Hepatocyte (in vitro differentiated cells): ENCODE measurements around the gene FAM222A. TPM values are rescaled to one million over a fixed set of nuclear protein-coding genes. Genes with fewer than 3 reads are reported as not detected.

Experiments
- DNase-seq: peaks from one replicate; pipeline ENCODE4 v3.0.0-alpha.2; 2016; ENCODE audit warnings: low spot score
- H2AFZ ChIP-seq: fragments of 200-600 bp; sonication (generic); 2 replicates; pipeline ENCODE4 v1.6.0; 2016; ENCODE audit warnings: antibody characterized with exemption, mild to moderate bottlenecking
- H3K27ac ChIP-seq: fragments of 200-600 bp; sonication (generic); 2 replicates; pipeline ENCODE4 v1.5.1; 2016; ENCODE audit warnings: mild to moderate bottlenecking
- H3K27me3 ChIP-seq: fragments of 200-600 bp; sonication (generic); 2 replicates; pipeline ENCODE4 v1.6.1; 2016
- H3K36me3 ChIP-seq: fragments of 200-600 bp; sonication (generic); replicated peaks from 2 replicates; pipeline ENCODE4 v1.5.1; 2016; ENCODE audit warnings: low read depth; ENCODE audit not compliant: insufficient read depth
- H3K4me1 ChIP-seq: fragments of 200-600 bp; sonication (generic); 2 replicates; pipeline ENCODE4 v1.5.1; 2016; ENCODE audit warnings: mild to moderate bottlenecking, moderate library complexity; ENCODE audit not compliant: insufficient read depth
- H3K4me2 ChIP-seq: fragments of 200-600 bp; sonication (generic); 2 replicates; pipeline ENCODE4 v1.6.0; 2016
- H3K4me3 ChIP-seq: fragments of 200-600 bp; sonication (generic); 2 replicates; pipeline ENCODE4 v1.5.1; 2016; ENCODE audit warnings: mild to moderate bottlenecking
- H3K79me2 ChIP-seq: fragments of 200-600 bp; sonication (generic); 2 replicates; pipeline ENCODE4 v1.6.0; 2017; ENCODE audit warnings: mild to moderate bottlenecking
- H3K9me2 ChIP-seq: fragments of 200-600 bp; sonication (generic); replicated peaks from 2 replicates; pipeline ENCODE4 v1.6.0; 2017; ENCODE audit warnings: mild to moderate bottlenecking; ENCODE audit not compliant: insufficient read depth
- H3K9me3 ChIP-seq: fragments of 200-600 bp; sonication (generic); 2 replicates; pipeline ENCODE4 v1.5.1; 2016; ENCODE audit warnings: low read depth, mild to moderate bottlenecking
- H4K20me1 ChIP-seq: fragments of 200-600 bp; sonication (generic); 2 replicates; pipeline ENCODE4 v1.6.0; 2016; ENCODE audit warnings: mild to moderate bottlenecking; ENCODE audit not compliant: insufficient read depth, poor library complexity, severe bottlenecking
- EZH2 ChIP-seq: fragments of 200-600 bp; sonication (generic); IDR thresholded peaks from 2 replicates; pipeline ENCODE4 v1.6.1; 2016; ENCODE audit warnings: antibody characterized with exemption, mild to moderate bottlenecking, borderline replicate concordance
- EZH2phosphoT487 ChIP-seq: fragments of 200-600 bp; sonication (generic); IDR thresholded peaks from one replicate; pipeline ENCODE4 v1.6.1; 2018; ENCODE audit warnings: antibody characterized with exemption, mild to moderate bottlenecking, low read depth, moderate library complexity; ENCODE audit not compliant: unreplicated experiment, severe bottlenecking
- WGBS: methylation state at CpG from one replicate; pipeline ENCODE4 v1.1.6; 2016; ENCODE audit warnings: low lambda C conversion rate; ENCODE audit errors: missing lambda C conversion rate; 5-methylcytosine and 5-hydroxymethylcytosine counted together
- polyA plus RNA-seq: library from polyadenylated mRNA; unstranded; fragments of >200 nt; fragmentation: Nextera tagmentation; extraction: Ambion mirVana; gene quantifications from 2 replicates; pipeline ENCODE4 v1.2.1, GENCODE V29; 2016
- total RNA-seq: library from RNA; depleted of rRNA; stranded (reverse); fragments of >200 nt; gene quantifications from 2 replicates; pipeline ENCODE4 v1.2.3, GENCODE V29; 2014
- TF ChIP-seq, protein P1 (sequence below): fragments of 200-600 bp; sonication (generic); IDR thresholded peaks from 2 replicates; pipeline ENCODE4 v1.5.1; 2016; ENCODE audit warnings: antibody characterized with exemption, mild to moderate bottlenecking; ENCODE audit not compliant: poor library complexity

FAM222A gene
- total and polyA plus RNA-seq, 2 experiments from 2014 or later, result 7.4 to 11.3 TPM

DNA sequence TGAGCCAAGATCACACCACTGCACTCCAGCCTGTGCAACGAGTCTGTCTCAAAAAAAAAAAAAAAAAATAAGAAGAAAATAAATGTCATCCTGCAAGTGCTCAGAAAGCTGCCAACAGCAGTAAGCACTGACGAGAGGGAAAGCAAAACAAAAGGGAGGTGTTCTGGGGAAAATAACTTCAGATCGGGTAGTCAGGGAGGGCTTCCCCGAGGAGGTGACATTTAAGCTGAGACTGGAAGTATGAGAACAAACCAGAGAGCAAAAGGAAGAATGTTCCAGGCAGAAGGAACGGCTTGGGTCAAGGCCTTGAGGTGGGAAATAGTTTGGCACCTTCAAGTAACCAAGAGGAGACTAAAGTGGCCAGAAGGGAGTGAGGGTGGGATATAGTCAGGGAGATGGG lies 4.7 kb upstream of the FAM222A start:
- H2AFZ ChIP-seq, result no peak overlapping the region
- peaks cover 9% of the 10 kb centered on the region for H3K27me3 ChIP-seq
- 83% methylated on average over 5 of the region's 5 CpGs for WGBS
- no peak overlapping the region for H3K4me2 ChIP-seq
- H3K79me2 ChIP-seq, result no peaks in the 10 kb centered on the region
- TF ChIP-seq EZH2, result no peak
- H3K4me1 ChIP-seq, result peaks cover 15% of the 10 kb centered on the region
- no peaks in the 10 kb centered on the region for H4K20me1 ChIP-seq
- H3K9me3 ChIP-seq, result no peaks in the 10 kb centered on the region
- H3K9me2 ChIP-seq, result no peaks in the 10 kb centered on the region
- H3K36me3 ChIP-seq, result no peaks in the 10 kb centered on the region
- no peak for DNase-seq
- H3K4me3 ChIP-seq, result no peak overlapping the region
- H3K27ac ChIP-seq, result no peak overlapping the region

DNA sequence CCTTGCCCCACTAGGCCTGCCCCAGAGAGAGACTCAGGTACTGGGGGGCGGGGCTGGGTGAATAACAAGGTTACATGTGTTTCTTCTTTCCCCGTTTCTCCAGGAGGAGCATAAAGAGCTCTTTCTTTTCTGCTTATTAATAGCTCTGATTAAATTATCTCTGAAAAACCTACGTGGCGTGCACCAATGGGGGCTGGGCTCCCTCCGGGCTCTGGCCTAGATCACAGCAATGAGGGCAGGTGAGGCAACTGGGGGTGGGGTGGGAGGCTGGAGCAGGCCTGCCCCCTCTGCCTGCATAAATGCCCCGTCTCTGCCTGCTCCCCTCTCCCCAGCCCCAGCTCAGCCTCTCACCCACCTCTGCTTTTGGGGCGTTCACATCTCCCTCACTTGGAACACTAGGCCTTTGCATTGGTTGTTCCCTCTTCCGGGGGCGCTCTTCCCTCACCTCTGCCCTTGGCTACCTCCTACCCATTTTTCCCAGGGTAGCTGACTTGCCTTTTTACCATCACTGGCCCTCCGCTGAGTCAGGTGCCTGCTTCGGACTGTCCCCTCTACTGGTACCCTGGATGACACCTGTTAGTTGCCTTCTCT lies 4.1 kb upstream of the FAM222A start:
- 82% methylated on average over 11 of the region's 11 CpGs for WGBS
- peaks cover 15% of the 10 kb centered on the region for H3K4me1 ChIP-seq
- H3K27ac ChIP-seq, result no peak overlapping the region
- H3K79me2 ChIP-seq, result no peaks in the 10 kb centered on the region
- TF ChIP-seq, protein P1, sequence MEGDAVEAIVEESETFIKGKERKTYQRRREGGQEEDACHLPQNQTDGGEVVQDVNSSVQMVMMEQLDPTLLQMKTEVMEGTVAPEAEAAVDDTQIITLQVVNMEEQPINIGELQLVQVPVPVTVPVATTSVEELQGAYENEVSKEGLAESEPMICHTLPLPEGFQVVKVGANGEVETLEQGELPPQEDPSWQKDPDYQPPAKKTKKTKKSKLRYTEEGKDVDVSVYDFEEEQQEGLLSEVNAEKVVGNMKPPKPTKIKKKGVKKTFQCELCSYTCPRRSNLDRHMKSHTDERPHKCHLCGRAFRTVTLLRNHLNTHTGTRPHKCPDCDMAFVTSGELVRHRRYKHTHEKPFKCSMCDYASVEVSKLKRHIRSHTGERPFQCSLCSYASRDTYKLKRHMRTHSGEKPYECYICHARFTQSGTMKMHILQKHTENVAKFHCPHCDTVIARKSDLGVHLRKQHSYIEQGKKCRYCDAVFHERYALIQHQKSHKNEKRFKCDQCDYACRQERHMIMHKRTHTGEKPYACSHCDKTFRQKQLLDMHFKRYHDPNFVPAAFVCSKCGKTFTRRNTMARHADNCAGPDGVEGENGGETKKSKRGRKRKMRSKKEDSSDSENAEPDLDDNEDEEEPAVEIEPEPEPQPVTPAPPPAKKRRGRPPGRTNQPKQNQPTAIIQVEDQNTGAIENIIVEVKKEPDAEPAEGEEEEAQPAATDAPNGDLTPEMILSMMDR, result no peak
- TF ChIP-seq EZH2phosphoT487 (no peak), EZH2 (no peak)
- DNase-seq, result no peak
- H4K20me1 ChIP-seq, result no peaks in the 10 kb centered on the region
- H2AFZ ChIP-seq, result no peak overlapping the region
- no peak overlapping the region for H3K4me3 ChIP-seq
- H3K4me2 ChIP-seq, result no peak overlapping the region
- H3K9me3 ChIP-seq, result no peaks in the 10 kb centered on the region
- no peaks in the 10 kb centered on the region for H3K9me2 ChIP-seq
- H3K36me3 ChIP-seq, result no peaks in the 10 kb centered on the region
- H3K27me3 ChIP-seq, result peaks cover 9% of the 10 kb centered on the region

DNA sequence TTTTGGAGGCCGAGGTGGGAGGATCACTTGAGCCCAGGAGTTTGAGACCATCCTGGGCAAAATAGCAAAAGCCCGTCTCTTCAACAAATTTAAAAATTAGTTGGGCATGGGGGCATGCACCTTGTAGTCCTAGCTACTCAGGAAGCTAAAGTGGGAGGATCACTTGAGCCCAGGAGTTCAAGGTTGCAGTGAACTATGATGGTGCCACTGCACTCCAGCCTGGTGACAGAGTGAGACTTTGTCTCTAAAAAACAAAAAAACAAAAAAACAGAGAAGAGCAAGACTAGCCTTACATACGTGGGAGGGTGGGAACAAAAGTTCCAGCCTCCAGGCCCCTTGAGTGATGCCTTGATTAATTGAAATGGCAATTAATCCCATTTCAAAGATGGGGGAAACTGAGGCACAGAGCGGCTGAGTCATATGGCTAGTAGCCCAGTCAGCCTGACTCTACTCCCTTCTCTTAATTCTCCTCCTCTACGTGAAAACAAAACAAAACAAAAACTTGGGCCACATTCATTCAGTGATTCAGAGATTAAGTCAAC lies 3.3 kb upstream of the FAM222A start:
- Histone ChIP-seq H3K9me3 (no peaks in the 10 kb centered on the region), H3K9me2 (no peaks in the 10 kb centered on the region), H2AFZ (no peak overlapping the region), H3K79me2 (peaks cover 6% of the 10 kb centered on the region), H3K4me2 (no peak overlapping the region), H4K20me1 (no peaks in the 10 kb centered on the region), H3K27me3 (peaks cover 9% of the 10 kb centered on the region), H3K4me1 (peaks cover 19% of the 10 kb centered on the region), H3K4me3 (no peak overlapping the region), H3K36me3 (no peaks in the 10 kb centered on the region), H3K27ac (no peak overlapping the region)
- WGBS, result 71% methylated on average over 5 of the region's 5 CpGs
- DNase-seq, result no peak
- TF ChIP-seq EZH2phosphoT487 (no peak), EZH2 (no peak)
- TF ChIP-seq, protein P1, result no peak

DNA sequence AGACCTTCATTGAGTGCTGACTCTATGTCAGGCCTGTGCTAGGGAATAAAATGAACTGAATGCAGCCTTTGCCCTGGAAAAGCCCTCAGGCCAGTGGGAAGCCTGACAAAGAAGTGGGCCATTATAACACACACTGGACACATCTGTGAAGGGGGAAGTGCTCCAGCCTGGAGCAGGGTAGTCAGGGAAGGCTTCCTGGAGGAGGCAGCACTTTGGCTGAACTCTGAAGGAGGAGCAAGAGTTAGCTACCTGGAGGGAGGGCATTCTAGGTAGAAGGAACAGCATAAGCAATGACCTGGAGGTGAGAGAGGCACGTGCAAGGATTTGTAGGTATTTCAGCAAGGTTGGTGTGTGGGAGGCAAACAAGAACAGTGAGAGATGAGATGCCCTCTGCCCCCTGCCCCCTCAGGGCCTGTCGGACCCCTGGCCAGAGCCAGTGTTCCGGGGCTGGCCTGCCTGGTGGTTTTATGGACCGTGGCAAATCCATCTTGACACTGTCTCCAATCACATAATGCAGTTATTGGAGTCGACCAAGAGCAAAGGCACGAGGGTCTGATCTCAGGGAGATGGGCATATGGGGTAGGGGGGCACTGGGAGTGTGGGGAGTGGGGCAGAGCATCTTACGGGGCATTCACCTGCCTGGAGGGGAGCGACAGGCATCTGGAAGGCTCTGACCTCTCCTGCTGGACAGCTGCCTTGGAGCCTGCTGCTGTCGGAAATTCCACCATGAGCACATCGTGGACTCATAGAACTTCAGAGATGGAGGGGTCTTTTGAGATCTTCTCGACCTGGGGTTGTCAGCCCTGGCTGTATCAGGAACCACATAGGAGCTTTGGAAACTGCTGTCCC lies 2.7 kb upstream of the FAM222A start:
- Histone ChIP-seq H3K9me2 (no peaks in the 10 kb centered on the region), H3K27me3 (peaks cover 9% of the 10 kb centered on the region), H3K9me3 (no peaks in the 10 kb centered on the region), H3K27ac (no peak overlapping the region), H3K4me1 (peaks cover 25% of the 10 kb centered on the region), H3K36me3 (no peaks in the 10 kb centered on the region), H3K4me2 (no peak overlapping the region), H4K20me1 (no peaks in the 10 kb centered on the region), H3K79me2 (peaks cover 6% of the 10 kb centered on the region), H3K4me3 (no peak overlapping the region), H2AFZ (no peak overlapping the region)
- no peak for DNase-seq
- 72% methylated on average over 11 of the region's 11 CpGs for WGBS
- TF ChIP-seq EZH2phosphoT487 (no peak), EZH2 (no peak)
- TF ChIP-seq, protein P1, result no peak
